ENCODE data around the gene TRMT61A.

The TRMT61A gene

DNA sequence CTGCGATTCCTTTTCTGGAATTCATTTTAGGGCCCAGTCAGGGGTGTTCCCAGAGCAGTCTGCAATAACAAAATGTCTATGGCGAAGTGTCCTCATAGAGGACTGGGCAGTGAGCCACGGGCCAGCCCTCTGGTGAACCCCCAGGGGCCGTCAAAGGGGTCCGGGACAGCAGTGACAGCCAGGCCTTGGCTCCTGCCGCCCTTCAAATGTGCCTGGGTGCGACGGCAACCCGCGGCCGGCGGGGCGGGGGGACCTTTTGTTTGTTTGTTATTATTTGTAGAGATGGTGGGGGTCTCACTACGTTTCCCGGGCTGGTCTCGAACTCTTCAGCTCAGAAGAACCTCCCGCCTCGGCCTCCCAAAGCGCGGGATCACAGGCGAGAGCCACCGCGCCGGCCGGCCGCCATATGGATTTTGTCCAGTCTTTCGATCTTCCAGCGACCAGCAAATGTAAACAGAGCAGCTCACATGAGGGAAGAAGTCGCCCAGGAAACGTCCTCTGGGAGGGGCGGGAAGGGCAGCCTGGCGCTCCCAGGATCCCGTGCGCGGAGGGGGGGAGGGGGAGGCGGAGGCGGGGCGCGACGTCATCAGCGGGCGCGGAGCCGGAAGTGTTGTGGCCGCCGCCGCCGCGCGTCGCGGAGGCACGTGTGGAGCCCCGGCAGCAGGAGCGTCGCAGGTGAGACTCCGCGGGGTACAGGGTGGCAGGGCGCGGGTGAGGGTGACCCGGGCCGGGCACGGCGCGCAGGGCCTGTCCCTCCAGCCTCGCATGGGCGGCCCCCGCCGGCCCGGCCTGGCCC lies at the start of gene TRMT61A:
TRMT61A (plus strand) TSS at position 610 of the 796 bp plus-strand sequence. CDS start 783 bp downstream, outside the sequence.
- DNase-seq: no peak

DNA sequence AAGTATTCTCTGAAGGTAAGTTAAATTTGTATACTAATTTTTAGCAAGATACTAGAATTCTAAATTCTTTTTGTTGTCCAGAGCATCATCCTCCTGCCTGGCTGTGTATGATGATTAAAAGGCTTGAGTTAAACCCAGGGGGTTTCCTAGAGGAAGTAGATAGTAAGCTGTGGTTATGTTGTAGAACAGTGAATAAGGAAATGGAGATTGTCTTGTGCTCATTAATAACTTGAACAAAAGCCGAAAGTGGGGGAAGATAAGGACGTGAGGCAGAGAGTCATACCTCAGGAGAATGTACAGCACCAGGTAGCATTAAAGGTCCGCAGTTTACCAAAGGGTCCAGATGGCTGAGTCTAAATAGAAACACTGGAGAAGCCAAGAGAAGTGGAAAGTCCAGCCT lies 48.4 kb upstream of the TRMT61A start:
- peak; percentile 43 for DNase-seq

DNA sequence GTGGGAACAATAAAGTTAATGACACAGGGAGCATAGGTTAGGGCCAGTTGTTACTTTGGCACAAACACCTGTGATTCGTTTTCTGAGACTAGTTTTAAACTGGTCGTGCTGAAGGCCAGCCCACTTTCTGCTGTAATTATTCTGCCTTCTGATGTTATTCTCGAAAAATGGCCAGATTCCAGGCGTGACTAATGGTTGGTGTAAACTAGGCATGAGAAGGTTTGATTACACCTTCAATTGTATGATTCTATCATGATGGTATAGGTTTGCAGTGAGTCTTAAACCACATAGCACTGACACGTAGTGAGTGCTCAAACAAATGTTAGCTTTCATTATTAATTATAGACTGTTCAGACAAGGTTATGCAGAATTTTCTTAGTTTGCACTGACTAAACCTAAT lies 45.4 kb upstream of the TRMT61A start:
- no peak for DNase-seq

DNA sequence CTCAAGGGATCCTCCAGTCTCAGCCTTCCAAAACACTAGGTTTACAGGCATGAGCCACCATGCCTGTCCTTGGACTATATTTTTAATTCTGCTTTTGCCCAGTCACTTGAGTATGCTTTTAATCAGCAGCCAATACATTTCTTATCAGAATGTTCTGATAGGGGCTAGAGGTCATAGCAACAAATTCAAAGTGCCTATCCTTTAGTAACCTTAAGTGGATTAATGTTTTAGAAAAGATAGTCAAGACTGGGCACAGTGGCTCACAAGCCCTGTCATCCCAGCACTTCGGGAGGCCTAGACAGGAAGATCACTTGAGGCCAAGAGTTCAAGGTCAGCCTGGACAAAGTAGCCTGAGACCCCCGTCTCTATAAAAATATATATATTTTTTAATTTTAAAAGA lies 43.5 kb upstream of the TRMT61A start:
- no peak for DNase-seq

DNA sequence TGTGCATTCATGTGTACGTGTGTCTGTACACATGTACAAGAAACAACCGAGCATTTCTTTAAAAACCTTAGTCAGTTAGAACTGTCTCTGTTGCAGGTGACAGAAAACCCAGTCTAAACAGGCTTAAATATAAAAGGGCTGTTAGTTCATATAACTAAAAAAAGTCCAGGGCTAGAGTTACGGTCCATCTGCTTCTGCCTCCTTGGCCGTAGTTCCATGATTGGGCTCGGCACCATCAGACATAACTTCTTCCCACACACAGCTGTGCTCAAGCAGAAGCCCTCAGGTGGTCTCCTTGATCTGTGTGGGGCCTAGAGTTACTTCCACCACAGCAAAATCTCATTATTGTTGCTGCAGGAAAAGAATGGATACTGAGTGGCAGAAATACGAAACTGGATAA lies 40.9 kb upstream of the TRMT61A start:
- DNase-seq: no peak

DNA sequence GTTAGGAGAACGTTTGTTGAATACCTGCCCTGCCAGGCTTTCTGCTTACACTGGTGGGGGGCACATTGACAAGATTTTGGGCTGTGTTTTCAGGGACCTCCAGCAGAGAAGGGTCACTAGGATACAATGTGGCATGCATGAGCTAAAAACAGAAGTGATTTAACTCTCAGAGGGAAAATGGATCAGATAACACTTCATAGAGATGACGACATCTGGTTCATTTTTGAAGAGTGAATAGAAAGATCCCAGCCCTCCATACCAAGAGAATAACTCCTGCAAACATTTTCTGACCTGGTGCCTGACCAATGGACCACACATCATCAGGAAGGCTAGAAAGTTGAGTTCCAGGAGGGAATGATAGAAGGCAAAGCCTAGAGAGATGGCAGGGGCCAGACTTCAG lies 40.0 kb upstream of the TRMT61A start:
- no peak for DNase-seq

DNA sequence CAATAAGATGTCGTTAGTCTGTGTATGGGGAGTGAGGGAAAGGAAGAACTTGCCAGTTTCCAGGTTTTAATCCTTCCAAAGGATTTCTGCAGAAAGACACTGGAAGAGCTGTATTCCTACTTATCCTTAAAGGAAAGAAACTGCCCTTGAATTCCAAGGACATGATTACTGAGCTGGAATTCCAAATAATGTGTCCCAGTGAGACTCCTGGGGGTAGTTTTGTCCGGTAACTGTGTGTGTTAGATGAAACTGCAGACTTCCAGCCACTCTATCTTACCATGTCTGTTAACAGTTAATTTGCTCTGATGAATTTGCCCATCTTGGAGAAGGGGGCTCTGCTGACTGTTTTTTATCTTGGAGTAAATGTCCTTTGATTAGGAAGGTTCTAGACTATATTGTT lies 39.4 kb upstream of the TRMT61A start:
- DNase-seq: no peak

DNA sequence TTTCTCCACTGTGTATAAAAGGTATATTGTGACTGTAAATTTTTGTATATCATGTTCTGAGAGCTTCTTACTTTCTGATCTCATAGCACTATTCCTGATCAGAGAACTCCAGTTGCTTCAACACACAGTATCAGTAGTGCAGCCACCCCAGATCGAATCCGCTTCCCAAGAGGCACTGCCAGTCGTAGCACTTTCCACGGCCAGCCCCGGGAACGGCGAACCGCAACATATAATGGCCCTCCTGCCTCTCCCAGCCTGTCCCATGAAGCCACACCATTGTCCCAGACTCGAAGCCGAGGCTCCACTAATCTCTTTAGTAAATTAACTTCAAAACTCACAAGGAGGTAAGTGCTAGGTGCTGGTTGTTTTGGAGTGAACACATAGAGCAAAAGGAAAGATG lies 37.3 kb upstream of the TRMT61A start:
- DNase-seq: no peak

DNA sequence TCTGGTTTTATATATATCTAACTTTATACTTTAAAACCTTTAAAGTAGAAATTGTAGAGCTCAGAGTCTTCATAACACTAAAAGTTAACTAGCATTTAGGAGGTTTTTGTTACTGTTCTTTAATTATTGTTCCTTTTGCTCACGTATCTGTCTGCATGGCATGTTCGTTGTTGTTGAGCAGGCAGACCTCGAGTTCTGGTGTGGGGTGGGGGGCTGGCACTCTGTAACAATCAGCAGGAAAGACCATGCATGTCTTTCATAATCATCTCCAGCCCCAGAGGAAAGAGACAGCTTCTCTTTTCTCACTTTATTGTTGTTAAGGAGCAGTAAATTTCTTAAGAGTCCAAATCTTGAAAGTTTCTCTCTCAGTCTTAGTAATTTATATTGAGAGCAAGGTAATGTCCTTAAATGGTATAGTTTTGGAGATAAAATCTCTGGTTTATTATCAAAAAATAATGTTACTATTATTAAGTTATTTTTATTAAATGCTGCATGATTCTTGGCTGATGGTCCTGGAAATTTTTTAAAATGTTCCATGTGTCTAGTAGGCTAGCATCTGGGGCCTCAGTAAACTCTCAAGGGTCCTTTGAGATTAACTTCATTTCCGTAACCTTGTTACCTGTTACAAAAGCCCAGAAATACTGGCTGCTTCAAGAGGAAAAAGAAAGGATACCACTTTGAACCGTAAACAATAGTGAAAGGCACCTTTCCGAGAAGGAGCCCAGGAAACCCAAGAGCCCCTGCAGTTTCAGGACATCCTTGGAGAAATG lies 36.7 kb upstream of the TRMT61A start:
- no peak for DNase-seq

DNA sequence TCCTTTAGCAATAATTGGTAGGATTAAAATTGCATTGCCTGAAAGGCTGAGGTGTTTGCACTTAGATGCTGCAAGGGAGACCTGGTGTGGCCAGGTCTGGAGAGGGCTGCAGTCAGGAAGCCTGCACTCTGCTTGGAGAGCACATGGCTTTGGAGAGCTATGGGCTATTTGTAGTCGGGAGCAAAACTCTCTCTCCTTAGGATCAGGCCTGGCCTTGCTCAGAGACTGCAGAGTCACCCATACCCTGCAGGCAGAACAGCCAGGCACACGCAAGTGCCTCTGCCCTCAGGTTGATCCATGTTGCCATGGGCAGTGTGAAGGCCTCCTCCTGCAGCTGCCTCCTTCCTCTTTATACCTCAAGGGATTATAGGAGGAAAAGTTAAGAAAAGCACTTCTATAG lies 33.1 kb upstream of the TRMT61A start:
- no peak for DNase-seq

DNA sequence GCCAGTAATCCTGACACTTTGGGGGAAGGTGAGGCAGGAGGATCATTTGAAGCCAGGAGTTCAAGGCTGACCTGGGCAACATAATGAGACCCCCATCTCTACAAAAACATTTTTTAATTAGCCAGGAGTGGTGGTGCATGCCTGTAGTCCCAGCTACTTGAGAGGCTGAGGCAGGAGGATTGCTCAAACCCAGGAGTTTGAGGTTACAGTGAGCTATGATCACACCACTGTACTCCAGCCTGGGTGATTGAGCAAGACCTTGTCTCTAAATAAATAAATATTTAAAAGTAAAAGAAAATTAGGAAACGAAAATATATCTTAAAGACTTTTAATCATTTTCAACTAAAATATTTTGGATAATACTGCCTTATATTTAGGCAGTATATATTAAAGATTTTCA lies 32.2 kb upstream of the TRMT61A start:
- DNase-seq: no peak

DNA sequence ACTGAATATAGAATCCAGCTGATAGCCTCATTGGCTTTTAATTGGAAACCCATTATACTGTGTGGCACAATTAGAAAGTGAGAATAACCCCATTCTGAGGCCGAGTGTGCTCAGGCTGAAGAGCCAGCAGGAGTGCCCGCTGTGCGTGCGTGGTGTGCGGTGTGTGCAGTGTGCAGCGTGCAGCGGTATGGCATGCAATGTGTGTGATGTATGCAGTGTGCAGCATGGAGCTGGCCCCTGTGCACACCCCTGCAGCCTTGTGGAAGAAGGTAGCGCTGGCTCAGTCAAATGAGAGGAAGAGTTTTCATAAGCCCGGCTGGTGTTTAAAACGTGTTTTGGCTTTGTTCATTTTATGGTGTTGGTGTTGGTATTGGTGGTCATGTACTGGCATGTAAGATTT lies 29.3 kb upstream of the TRMT61A start:
- DNase-seq: no peak

DNA sequence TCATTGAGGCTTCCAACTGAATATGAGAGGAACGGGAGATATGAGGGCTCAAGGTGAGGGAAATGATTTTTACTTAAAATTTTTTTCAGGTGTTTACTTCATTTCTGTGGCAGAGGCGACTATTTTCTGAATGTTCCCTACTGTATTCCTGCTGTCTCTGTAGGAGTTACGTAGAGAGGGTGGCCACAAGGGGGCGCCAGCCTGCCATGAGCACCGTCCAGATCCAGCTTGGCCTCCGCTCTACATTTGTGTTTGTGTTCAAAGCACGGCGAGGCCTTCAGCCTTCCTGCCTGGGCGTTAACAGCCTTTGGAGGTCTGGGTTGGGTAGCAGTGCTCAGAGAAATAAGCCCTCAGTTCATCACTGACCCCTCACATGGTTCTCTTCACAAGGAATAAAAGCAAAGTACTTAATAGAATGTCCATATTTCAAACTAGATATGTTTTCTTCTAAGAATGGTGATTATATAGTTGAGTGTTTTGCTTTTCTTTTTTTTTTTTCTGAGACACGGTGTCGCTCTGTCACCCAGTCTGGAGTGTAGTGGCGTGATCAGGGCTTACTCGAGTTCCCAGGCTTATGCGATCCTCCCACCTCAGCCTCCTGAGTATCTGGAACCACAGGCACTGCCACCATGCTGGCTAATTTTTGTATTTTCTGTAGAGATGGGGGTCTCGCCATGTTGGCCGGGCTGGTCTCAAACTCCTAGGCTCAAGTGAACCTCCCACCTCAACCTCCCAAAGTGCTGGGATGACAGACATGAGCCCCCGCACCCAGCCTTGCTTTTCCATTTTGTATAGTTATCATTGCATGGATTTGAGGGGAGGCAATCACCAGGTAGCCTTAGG lies 28.6 kb upstream of the TRMT61A start:
- no peak for DNase-seq

DNA sequence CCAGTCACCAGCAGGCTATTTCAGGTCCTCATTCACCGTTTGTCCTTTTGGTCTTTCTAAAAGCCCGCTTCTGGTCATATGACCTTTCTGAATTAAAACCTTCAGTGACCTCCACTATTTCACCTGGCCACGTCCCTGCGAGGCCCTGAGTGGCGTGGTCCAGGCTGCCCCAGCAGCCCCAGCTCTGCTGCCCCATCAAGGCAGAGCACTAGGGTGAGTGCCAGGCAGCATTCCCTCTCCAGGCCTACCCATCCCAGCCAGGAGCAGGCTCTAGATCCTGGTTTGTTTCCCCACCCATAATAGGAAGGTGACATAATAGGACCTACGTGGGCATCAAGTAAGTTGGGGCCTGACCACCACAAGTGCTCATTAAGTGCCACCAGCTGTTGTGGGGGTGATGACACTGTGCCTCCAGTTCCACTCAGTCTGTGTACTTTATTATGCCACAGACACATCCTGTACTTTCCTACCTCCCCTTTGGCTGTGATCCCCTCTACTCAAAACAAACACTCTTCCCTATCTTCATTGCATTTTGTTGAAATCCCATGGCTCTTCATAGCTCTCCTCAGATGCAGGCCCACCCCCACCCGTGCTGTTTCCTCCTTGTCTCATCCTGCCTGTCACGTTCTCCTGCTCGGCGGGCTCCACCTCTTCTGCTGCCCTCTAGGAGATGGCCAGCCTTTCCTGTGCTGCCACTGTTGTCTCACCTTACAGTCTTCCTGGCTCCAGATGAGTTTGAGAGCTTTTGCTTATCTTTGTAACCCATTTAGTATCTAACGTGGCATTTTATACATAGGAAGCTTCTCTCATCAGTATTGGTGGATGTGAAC lies 27.7 kb upstream of the TRMT61A start:
- no peak for DNase-seq

DNA sequence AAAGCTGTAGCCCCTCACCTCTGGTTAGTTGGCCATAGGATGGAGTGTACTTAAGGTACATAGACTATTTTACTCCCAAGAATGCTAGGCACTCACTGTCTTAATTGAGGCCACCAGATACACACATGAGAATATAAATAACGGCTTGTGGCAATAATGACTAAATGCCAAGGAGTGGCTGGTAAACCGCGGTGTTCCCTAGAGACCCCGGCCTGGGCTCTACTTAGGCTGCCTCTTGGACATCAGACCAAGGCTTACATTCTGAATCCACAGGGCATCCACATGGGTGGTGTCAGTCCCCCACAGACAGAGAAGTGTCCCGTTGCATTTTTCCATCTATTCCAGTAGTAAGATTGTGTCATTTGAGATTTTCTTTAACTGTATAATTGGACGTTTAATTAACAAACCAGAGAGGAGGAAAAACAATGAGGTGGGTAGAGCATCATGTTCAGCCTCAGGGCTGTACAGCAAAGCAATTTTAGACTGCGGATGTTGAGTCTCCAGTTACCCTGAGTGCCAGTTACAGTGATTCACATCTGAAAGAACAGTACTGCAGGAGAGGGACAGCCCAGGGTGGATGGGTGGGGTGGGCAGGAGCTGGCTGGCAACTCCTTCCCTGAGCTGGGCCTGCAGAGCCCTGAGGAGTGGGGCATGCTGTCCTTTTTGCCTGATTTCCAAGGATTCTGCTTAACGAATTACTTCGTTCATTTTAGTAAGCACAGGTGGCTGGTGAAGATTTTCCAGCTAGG lies 26.9 kb upstream of the TRMT61A start:
- no peak for DNase-seq

DNA sequence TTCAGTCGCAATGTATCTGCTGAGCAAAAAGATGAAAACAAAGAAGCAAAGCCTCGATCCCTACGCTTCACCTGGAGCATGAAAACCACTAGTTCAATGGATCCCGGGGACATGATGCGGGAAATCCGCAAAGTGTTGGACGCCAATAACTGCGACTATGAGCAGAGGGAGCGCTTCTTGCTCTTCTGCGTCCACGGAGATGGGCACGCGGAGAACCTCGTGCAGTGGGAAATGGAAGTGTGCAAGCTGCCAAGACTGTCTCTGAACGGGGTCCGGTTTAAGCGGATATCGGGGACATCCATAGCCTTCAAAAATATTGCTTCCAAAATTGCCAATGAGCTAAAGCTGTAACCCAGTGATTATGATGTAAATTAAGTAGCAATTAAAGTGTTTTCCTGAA lies 26.1 kb upstream of the TRMT61A start:
- no peak for DNase-seq

DNA sequence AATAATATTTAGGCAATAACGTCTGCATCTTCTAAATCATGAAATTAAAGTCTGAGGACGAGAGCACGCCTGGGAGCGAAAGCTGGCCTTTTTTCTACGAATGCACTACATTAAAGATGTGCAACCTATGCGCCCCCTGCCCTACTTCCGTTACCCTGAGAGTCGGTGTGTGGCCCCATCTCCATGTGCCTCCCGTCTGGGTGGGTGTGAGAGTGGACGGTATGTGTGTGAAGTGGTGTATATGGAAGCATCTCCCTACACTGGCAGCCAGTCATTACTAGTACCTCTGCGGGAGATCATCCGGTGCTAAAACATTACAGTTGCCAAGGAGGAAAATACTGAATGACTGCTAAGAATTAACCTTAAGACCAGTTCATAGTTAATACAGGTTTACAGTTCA lies 25.7 kb upstream of the TRMT61A start:
- no peak for DNase-seq

DNA sequence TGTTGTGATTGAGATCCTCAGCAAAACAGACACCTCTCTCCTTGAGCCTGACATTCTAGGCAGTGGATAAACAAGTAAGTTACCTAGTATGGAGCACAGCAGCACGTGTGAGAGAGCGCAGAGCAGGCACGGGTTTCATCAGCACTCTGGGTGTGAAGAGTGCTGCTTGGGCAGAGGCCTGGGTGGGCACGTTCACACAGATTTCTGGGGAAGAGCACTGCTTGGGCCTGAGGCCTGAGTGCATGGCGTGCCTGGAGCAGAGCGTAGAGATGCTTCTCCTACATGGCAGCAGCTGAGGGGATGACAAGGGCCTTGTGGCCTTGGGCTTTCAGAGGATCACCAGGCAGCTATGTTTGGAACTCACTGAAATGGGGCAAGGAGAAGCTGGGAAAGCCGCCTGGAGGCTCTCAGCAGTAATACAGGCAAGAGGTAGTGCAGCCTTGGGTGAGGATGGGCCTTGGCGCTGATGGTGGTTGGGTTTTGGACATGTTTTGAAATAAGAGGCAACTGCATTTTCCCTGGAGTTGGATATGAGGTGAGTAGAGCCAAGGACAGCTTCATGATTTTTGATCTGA lies 23.9 kb upstream of the TRMT61A start:
- DNase-seq: no peak

DNA sequence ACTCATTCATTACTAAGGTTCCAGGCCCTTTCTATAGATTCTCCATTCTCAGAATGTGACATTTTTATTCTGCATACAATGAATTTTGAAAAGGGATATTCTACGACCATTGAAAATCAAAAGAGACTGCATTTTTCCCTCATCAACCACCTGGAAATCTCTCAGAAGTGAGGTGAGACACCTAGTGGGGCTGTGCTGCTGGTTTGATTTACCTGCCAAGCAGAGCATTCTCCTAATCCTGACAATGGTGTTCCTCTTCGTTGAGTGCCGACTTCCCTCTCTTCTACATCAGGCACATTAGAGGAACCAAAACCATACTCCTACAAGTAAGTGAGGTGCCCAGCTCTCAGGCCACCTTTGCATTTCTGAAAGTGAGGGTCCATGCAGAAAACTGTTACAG lies 21.2 kb upstream of the TRMT61A start:
- DNase-seq: no peak

DNA sequence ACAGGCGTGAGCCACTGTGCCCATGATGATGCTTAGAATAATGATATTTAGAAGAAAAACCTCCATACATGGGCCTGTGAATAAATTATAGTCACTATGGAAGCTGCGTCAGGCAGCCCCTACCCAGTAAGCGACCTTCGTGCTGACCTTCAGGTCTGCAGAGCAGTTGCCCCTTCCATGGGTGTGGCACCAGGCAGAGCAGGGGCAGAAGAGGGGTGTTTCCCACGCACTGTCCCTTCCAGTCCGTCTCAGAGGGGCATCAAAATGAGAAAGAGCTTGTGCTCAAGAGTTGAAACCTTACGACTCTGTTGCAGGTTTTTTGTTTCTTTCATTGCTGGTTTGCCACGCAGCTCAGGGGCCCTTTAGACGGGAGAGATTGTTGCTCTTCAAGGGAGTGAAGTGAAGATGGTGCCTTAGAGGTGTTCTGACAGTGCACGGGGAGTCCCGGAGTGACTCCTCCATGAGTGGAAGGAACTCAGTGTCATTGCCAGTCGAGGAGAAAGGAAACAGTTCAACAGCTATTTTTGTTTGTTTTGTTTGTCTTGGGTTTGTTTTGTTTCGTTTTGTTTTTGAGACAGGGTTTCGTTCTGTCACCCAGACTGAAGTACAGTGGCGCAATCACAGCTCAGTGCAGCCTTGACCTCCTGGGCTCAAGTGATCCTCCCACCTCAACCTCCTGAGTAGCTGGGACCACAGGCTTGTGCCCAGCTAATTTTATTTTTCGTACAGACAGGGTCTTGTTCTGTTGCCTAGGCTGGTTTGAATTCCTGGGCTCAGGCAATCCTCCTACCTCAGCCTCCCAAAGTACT lies 20.3 kb upstream of the TRMT61A start:
- DNase-seq: no peak

Data from SIG-M5 (cell line).